IMR-90 (cell line): ENCODE results near the gene FMN1. TPM values are rescaled to one million over a fixed set of nuclear protein-coding genes. Genes with fewer than 3 reads are reported as not detected.

Experiments used
- ATAC-seq: fragments of 200-7000 bp; cut with Tn5 transposase; 2 replicates; pipeline ENCODE4 v1.9.1; 2020; ENCODE audit warnings: low read depth, mild to moderate bottlenecking, moderate library complexity
- BruUV-seq: library from RNA; stranded (reverse); fragments of 400-500 nt; replicated peaks from 2 replicates; lab custom pipeline; 2021; lab: Mats Ljungman, UMichigan
- CTCF ChIA-PET: fragments of 300-600 bp; formaldehyde crosslinking; extraction: SDS; loops from one replicate; lab custom pipeline; 2021; ENCODE audit warnings: antibody characterized with exemption; lab: Yijun Ruan, JAX
- POLR2A ChIA-PET: fragments of 300-600 bp; sonication (Branson Sonifier 250); formaldehyde crosslinking; loops from one replicate; lab custom pipeline; 2022; ENCODE audit warnings: antibody characterized with exemption; ENCODE audit not compliant: unreplicated experiment; lab: Charles Lee
- DNase-seq: peaks from one replicate; pipeline ENCODE4 v3.0.0; 2013
- H2AFZ ChIP-seq: replicated peaks from 2 replicates; pipeline ENCODE3; 2013; ENCODE audit warnings: low read length, mild to moderate bottlenecking; ENCODE audit not compliant: poor library complexity
- H2AK5ac ChIP-seq: 2 replicates; pipeline ENCODE4 v1.6.1; 2013; ENCODE audit warnings: low read depth, low read length, inconsistent platforms
- H2AK9ac ChIP-seq: replicated peaks from 2 replicates; pipeline ENCODE3; 2013; ENCODE audit warnings: mild to moderate bottlenecking, low read depth, low read length, moderate library complexity; ENCODE audit not compliant: poor library complexity
- H2BK120ac ChIP-seq: 2 replicates; pipeline ENCODE4 v1.6.1; 2013; ENCODE audit warnings: low read depth, low read length, inconsistent platforms
- H2BK15ac ChIP-seq: 3 replicates; pipeline ENCODE4 v1.6.1; 2013; ENCODE audit warnings: low read depth, low read length, inconsistent platforms
- H2BK20ac ChIP-seq: 2 replicates; pipeline ENCODE4 v1.6.1; 2013; ENCODE audit warnings: low read depth, mild to moderate bottlenecking, inconsistent platforms, low read length, moderate library complexity
- H2BK5ac ChIP-seq: 2 replicates; pipeline ENCODE4 v1.6.1; 2013; ENCODE audit warnings: mild to moderate bottlenecking, low read depth, low read length, inconsistent platforms; ENCODE audit not compliant: poor library complexity, severe bottlenecking
- H3K14ac ChIP-seq: replicated peaks from 2 replicates; pipeline ENCODE4 v1.6.1; 2013; ENCODE audit warnings: low read depth, low read length, inconsistent platforms
- H3K18ac ChIP-seq: 2 replicates; pipeline ENCODE4 v1.6.1; 2013; ENCODE audit warnings: low read depth, low read length, control low read depth
- H3K23ac ChIP-seq: 2 replicates; pipeline ENCODE4 v1.6.1; 2013; ENCODE audit warnings: low read depth, low read length, inconsistent platforms
- H3K27ac ChIP-seq: 2 replicates; pipeline ENCODE4 v1.5.1; 2013; ENCODE audit warnings: mild to moderate bottlenecking, control low read depth, low read length; ENCODE audit not compliant: insufficient read depth
- H3K27me3 ChIP-seq: 2 replicates; pipeline ENCODE4 v1.6.1; 2013; ENCODE audit warnings: low read length; ENCODE audit not compliant: control insufficient read depth, insufficient read depth
- H3K36me3 ChIP-seq: 2 replicates; pipeline ENCODE4 v1.6.1; 2013; ENCODE audit warnings: low read length, mixed read lengths; ENCODE audit not compliant: control insufficient read depth, insufficient read depth
- H3K4ac ChIP-seq: 2 replicates; pipeline ENCODE4 v1.6.1; 2013; ENCODE audit warnings: low read depth, low read length, inconsistent platforms
- H3K4me1 ChIP-seq: 2 replicates; pipeline ENCODE4 v1.6.1; 2013; ENCODE audit warnings: low read length, mixed read lengths; ENCODE audit not compliant: control insufficient read depth, insufficient read depth
- H3K4me2 ChIP-seq: 2 replicates; pipeline ENCODE4 v1.6.1; 2013; ENCODE audit warnings: low read depth, mild to moderate bottlenecking, control low read depth, low read length, moderate library complexity
- H3K4me3 ChIP-seq: 2 replicates; pipeline ENCODE4 v1.5.1; 2013; ENCODE audit warnings: low read depth, mild to moderate bottlenecking, control low read depth, low read length, moderate library complexity; ENCODE audit not compliant: insufficient read depth
- H3K56ac ChIP-seq: 2 replicates; pipeline ENCODE4 v1.6.1; 2013; ENCODE audit warnings: low read length, inconsistent platforms; ENCODE audit not compliant: insufficient read depth; ENCODE audit errors: extremely low read depth
- H3K79me1 ChIP-seq, 2 experiments: 2 replicates each; pipeline ENCODE4 v1.6.1; 2013; ENCODE audit warnings: low read length in 2 of 2, inconsistent platforms in 1 of 2, low read depth in 1 of 2
- H3K9ac ChIP-seq: 2 replicates; pipeline ENCODE4 v1.6.1; 2013; ENCODE audit warnings: low read depth, low read length, control low read depth
- H3K9me1 ChIP-seq: 2 replicates; pipeline ENCODE4 v1.6.1; 2013; ENCODE audit warnings: low read length, inconsistent platforms; ENCODE audit not compliant: insufficient read depth
- H3K9me3 ChIP-seq: 2 replicates; pipeline ENCODE4 v1.6.1; 2013; ENCODE audit warnings: low read length; ENCODE audit not compliant: control insufficient read depth, insufficient read depth
- H4K20me1 ChIP-seq: 2 replicates; pipeline ENCODE4 v1.6.1; 2013; ENCODE audit warnings: low read length, inconsistent platforms; ENCODE audit not compliant: insufficient read depth
- H4K5ac ChIP-seq: 2 replicates; pipeline ENCODE4 v1.6.1; 2013; ENCODE audit warnings: mild to moderate bottlenecking, low read depth, low read length, control low read depth
- H4K8ac ChIP-seq, 2 experiments: 2 replicates each; pipeline ENCODE4 v1.6.1; 2013; ENCODE audit warnings: low read depth in 2 of 2, low read length in 2 of 2, control low read depth in 1 of 2, inconsistent platforms in 1 of 2
- H4K91ac ChIP-seq: 2 replicates; pipeline ENCODE4 v1.6.1; 2013; ENCODE audit warnings: low read depth, low read length, inconsistent platforms; ENCODE audit not compliant: insufficient read depth
- CEBPB ChIP-seq: IDR thresholded peaks from 2 replicates; pipeline ENCODE4 v1.6.1; 2012; ENCODE audit warnings: low read depth, low read length, improper control_type of control experiment
- CHD1 ChIP-seq: IDR thresholded peaks from 2 replicates; pipeline ENCODE4 v1.6.1; 2012; ENCODE audit warnings: low read depth, low read length, improper control_type of control experiment
- FOS ChIP-seq: fragments of 150-350 bp; IDR thresholded peaks from 2 replicates; pipeline ENCODE4 v1.6.1; 2016; ENCODE audit warnings: low read depth, low read length
- MAFK ChIP-seq: IDR thresholded peaks from 2 replicates; pipeline ENCODE4 v1.6.1; 2012; ENCODE audit warnings: low read depth, low read length, improper control_type of control experiment
- MAZ ChIP-seq: IDR thresholded peaks from 2 replicates; pipeline ENCODE4 v1.6.1; 2012; ENCODE audit warnings: low read depth, mild to moderate bottlenecking, low read length, improper control_type of control experiment, moderate library complexity, borderline replicate concordance
- MXI1 ChIP-seq: IDR thresholded peaks from 2 replicates; pipeline ENCODE4 v1.6.1; 2012; ENCODE audit warnings: low read depth, mild to moderate bottlenecking, low read length, moderate library complexity, borderline replicate concordance
- NFE2L2 ChIP-seq: fragments of 150-350 bp; IDR thresholded peaks from 2 replicates; pipeline ENCODE4 v1.6.1; 2016; ENCODE audit warnings: low read depth, mild to moderate bottlenecking, low read length
- POLR2A ChIP-seq: IDR thresholded peaks from 2 replicates; pipeline ENCODE4 v1.6.1; 2012; ENCODE audit warnings: mild to moderate bottlenecking, low read depth, low read length
- RCOR1 ChIP-seq: IDR thresholded peaks from 2 replicates; pipeline ENCODE4 v1.6.1; 2012; ENCODE audit warnings: mild to moderate bottlenecking, low read length, improper control_type of control experiment; ENCODE audit not compliant: insufficient replicate concordance
- RFX5 ChIP-seq: IDR thresholded peaks from 2 replicates; pipeline ENCODE4 v1.8.0; 2012; ENCODE audit warnings: low read depth, mild to moderate bottlenecking, low read length, moderate library complexity
- SMC3 ChIP-seq: fragments of 150-350 bp; IDR thresholded peaks from 2 replicates; pipeline ENCODE4 v1.6.1; 2016; ENCODE audit warnings: low read depth, mild to moderate bottlenecking, antibody characterized with exemption, low read length, moderate library complexity
- dilution Hi-C: fragments of 300-500 bp; cut with HindIII; formaldehyde crosslinking; loops from one replicate; pipeline ENCODE4 v1.14.3; 2018; ENCODE audit warnings: low sequenced_read_pairs; ENCODE audit not compliant: unreplicated experiment
- in situ Hi-C: fragments of 300-500 bp; cut with MboI; formaldehyde crosslinking; loops from 3 replicates; pipeline ENCODE4 v1.14.3; 2019; ENCODE audit warnings: low sequenced_read_pairs, inconsistent platforms, mixed read lengths
- intact Hi-C: fragments of 100-400 bp; cut with micrococcal nuclease; formaldehyde crosslinking; loops from 2 replicates; pipeline ENCODE4 v1.10.0; 2022
- polyA plus RNA-seq, 3 experiments: library from polyadenylated mRNA; depleted of rRNA; stranded (reverse); fragments of >200 nt; gene quantifications; 2 replicates each; pipeline ENCODE4 v1.2.3, GENCODE V29; 2012; ENCODE audit warnings: low replicate concordance in 1 of 3
- total RNA-seq: library from RNA; depleted of rRNA; stranded (reverse); fragments of >200 nt; gene quantifications from 2 replicates; pipeline ENCODE4 v1.2.3, GENCODE V29; 2012
- TF ChIP-seq, protein P1 (sequence below): conservative IDR thresholded peaks from 2 replicates; pipeline ENCODE4 v1.5.1; 2012; ENCODE audit warnings: mild to moderate bottlenecking, low read depth, low read length, improper control_type of control experiment
- TF ChIP-seq, protein P2 (sequence below): fragments of 150-350 bp; IDR thresholded peaks from 2 replicates; pipeline ENCODE4 v1.6.1; 2017; ENCODE audit warnings: mild to moderate bottlenecking, antibody characterized with exemption, low read length, low read depth

Gene FMN1
- total and polyA plus RNA-seq, 2 of the 4 experiments (the other 2 are of a cell fraction): 7.3 to 17.6 TPM

DNA sequence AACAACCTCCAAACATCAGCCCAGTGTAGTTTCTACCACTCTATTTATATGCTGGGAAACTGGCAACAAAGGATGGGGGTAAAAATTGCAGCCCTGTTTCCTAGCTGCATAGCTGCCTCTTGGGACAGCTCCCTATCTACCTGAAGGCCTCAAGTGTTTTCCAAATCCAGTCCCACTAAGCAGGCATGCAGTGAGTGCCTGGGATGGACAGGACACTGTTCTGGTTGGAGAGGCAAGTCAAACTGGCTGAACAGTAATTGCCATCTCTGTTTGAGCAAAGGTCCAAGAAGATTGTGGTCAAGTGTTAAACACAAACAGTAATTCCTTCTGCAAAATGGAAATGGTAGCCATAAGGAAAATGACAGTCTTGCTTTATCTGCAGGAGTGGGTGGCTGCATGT, 125.4 kb downstream of the FMN1 start:
- in situ Hi-C loops (loop anchor here (25.0 kb wide), 1 partner anchor 618 kb away; no protein-coding TSS in a partner anchor), intact Hi-C loops (no loop called here), dilution Hi-C loops (no loop called here)
- H3K79me1 ChIP-seq: peaks cover 14 to 64% of the 10 kb centered on the region in 2 experiments; a peak in 3 of 4 replicates
- ATAC-seq (no peak), DNase-seq (no peak)
- H4K91ac ChIP-seq: no peak overlapping the region
- peak overlapping the region; percentile 19; the same call in 1 of the 3 replicates for H2BK15ac ChIP-seq
- no TSS peak for BruUV-seq
- H2AFZ ChIP-seq: peak overlapping the region; percentile 24
- peak overlapping the region; percentile 75 for H2BK5ac ChIP-seq
- peak overlapping the region; percentile 70; the same call in 1 of the 2 replicates for H2BK20ac ChIP-seq
- H2BK120ac ChIP-seq: peak overlapping the region; percentile 89
- H3K27ac ChIP-seq: no peak overlapping the region
- H3K23ac ChIP-seq: peak overlapping the region; percentile 69; the same call in 1 of the 2 replicates
- no peaks in the 10 kb centered on the region for H3K27me3 ChIP-seq
- H3K36me3 ChIP-seq: no peaks in the 10 kb centered on the region
- peak overlapping the region; percentile 57 for H2AK9ac ChIP-seq
- no peak overlapping the region for H4K5ac ChIP-seq
- H3K9ac ChIP-seq: no peak overlapping the region
- TF ChIP-seq SMC3: no peak
- TF ChIP-seq MAFK: no peak
- no peak for TF ChIP-seq CEBPB
- TF ChIP-seq RFX5: no peak
- TF ChIP-seq, protein P1, sequence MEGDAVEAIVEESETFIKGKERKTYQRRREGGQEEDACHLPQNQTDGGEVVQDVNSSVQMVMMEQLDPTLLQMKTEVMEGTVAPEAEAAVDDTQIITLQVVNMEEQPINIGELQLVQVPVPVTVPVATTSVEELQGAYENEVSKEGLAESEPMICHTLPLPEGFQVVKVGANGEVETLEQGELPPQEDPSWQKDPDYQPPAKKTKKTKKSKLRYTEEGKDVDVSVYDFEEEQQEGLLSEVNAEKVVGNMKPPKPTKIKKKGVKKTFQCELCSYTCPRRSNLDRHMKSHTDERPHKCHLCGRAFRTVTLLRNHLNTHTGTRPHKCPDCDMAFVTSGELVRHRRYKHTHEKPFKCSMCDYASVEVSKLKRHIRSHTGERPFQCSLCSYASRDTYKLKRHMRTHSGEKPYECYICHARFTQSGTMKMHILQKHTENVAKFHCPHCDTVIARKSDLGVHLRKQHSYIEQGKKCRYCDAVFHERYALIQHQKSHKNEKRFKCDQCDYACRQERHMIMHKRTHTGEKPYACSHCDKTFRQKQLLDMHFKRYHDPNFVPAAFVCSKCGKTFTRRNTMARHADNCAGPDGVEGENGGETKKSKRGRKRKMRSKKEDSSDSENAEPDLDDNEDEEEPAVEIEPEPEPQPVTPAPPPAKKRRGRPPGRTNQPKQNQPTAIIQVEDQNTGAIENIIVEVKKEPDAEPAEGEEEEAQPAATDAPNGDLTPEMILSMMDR: no peak
- no peak for TF ChIP-seq NFE2L2
- TF ChIP-seq MXI1: no peak
- no peak for TF ChIP-seq RCOR1
- TF ChIP-seq CHD1: no peak
- TF ChIP-seq MAZ: no peak
- TF ChIP-seq, protein P2, sequence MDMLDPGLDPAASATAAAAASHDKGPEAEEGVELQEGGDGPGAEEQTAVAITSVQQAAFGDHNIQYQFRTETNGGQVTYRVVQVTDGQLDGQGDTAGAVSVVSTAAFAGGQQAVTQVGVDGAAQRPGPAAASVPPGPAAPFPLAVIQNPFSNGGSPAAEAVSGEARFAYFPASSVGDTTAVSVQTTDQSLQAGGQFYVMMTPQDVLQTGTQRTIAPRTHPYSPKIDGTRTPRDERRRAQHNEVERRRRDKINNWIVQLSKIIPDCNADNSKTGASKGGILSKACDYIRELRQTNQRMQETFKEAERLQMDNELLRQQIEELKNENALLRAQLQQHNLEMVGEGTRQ: no peak
- TF ChIP-seq FOS: no peak
- no peak for TF ChIP-seq POLR2A
- no peak overlapping the region for H3K56ac ChIP-seq
- H4K8ac ChIP-seq: peak overlapping the region in 1 of 2 experiments; percentile 94; a peak in 2 of 4 replicates
- peak overlapping the region; percentile 35; the same call in 1 of the 2 replicates for H3K18ac ChIP-seq
- H3K4me3 ChIP-seq: no peak overlapping the region
- H4K20me1 ChIP-seq: peaks cover 42% of the 10 kb centered on the region; the same call in 1 of the 2 replicates
- no peak overlapping the region for H3K4me2 ChIP-seq
- H3K9me3 ChIP-seq: no peaks in the 10 kb centered on the region
- ChIA-PET CTCF (interaction anchor here (0.7 kb wide), 1 partner anchor 11 kb away, joined by 3 read pairs; no protein-coding TSS in a partner anchor), POLR2A (no interaction called here)
- peaks cover 21% of the 10 kb centered on the region for H3K9me1 ChIP-seq
- peak overlapping the region; percentile 88; the same call in 1 of the 2 replicates for H3K4ac ChIP-seq
- H3K14ac ChIP-seq: peak overlapping the region; percentile 83
- peak overlapping the region; percentile 41; the same call in 1 of the 2 replicates for H2AK5ac ChIP-seq
- peaks cover 31% of the 10 kb centered on the region for H3K4me1 ChIP-seq
